ENCODE results near the gene U2AF2.

The U2AF2 gene

GRCh38 chr19:55675661-55676354 lies 21.0 kb downstream of the U2AF2 start:
- H3K4me3 Mint-ChIP-seq, result peak overlapping the region; percentile 98
- H3K27me3 Mint-ChIP-seq (ENCODE audit: low read depth, poor library complexity), result peaks cover 3% of the 10 kb centered on the region
- no peak for DNase-seq
- H3K9me3 Mint-ChIP-seq, result no peaks in the 10 kb centered on the region
- H3K4me1 Mint-ChIP-seq, result peaks cover 57% of the 10 kb centered on the region
- H3K36me3 Mint-ChIP-seq (ENCODE audit: low read depth), result peaks cover 45% of the 10 kb centered on the region
- peak overlapping the region; percentile 97 for H3K27ac Mint-ChIP-seq
- no peak for TF ChIP-seq CTCF (IDR thresholded peaks at IDR 0.05)

GRCh38 chr19:55676383-55676782 lies 21.5 kb downstream of the U2AF2 start:
- H3K4me1 Mint-ChIP-seq, result peaks cover 51% of the 10 kb centered on the region
- peak overlapping the region; percentile 16 for H3K27ac Mint-ChIP-seq
- peak overlapping the region; percentile 98 for H3K4me3 Mint-ChIP-seq
- H3K9me3 Mint-ChIP-seq, result no peaks in the 10 kb centered on the region
- peaks cover 1% of the 10 kb centered on the region for H3K27me3 Mint-ChIP-seq (ENCODE audit: low read depth, poor library complexity)
- no peak for TF ChIP-seq CTCF (IDR thresholded peaks at IDR 0.05)
- peaks cover 39% of the 10 kb centered on the region for H3K36me3 Mint-ChIP-seq (ENCODE audit: low read depth)
- no peak for DNase-seq

GRCh38 chr19:55676889-55677505 lies 22.2 kb downstream of the U2AF2 start:
- H3K4me1 Mint-ChIP-seq, result peaks cover 48% of the 10 kb centered on the region
- peak overlapping the region; percentile 88 for H3K27ac Mint-ChIP-seq
- H3K9me3 Mint-ChIP-seq, result no peaks in the 10 kb centered on the region
- peak overlapping the region; percentile 98 for H3K4me3 Mint-ChIP-seq
- no peak for DNase-seq
- TF ChIP-seq CTCF (IDR thresholded peaks at IDR 0.05), result no peak
- peaks cover 37% of the 10 kb centered on the region for H3K36me3 Mint-ChIP-seq (ENCODE audit: low read depth)
- H3K27me3 Mint-ChIP-seq (ENCODE audit: low read depth, poor library complexity), result no peaks in the 10 kb centered on the region

GRCh38 chr19:55677572-55678028 lies 22.8 kb downstream of the U2AF2 start:
- no peaks in the 10 kb centered on the region for H3K27me3 Mint-ChIP-seq (ENCODE audit: low read depth, poor library complexity)
- TF ChIP-seq CTCF (IDR thresholded peaks at IDR 0.05), result no peak
- no peaks in the 10 kb centered on the region for H3K9me3 Mint-ChIP-seq
- peaks cover 44% of the 10 kb centered on the region for H3K4me1 Mint-ChIP-seq
- peak overlapping the region; percentile 70 for H3K4me3 Mint-ChIP-seq
- DNase-seq, result no peak
- peaks cover 33% of the 10 kb centered on the region for H3K36me3 Mint-ChIP-seq (ENCODE audit: low read depth)
- peak overlapping the region; percentile 88 for H3K27ac Mint-ChIP-seq

GRCh38 chr19:55678121-55678671 lies 23.4 kb downstream of the U2AF2 start:
- H3K27ac Mint-ChIP-seq, result no peak overlapping the region
- DNase-seq, result no peak
- peaks cover 31% of the 10 kb centered on the region for H3K36me3 Mint-ChIP-seq (ENCODE audit: low read depth)
- no peak overlapping the region for H3K4me3 Mint-ChIP-seq
- no peak for TF ChIP-seq CTCF (IDR thresholded peaks at IDR 0.05)
- H3K27me3 Mint-ChIP-seq (ENCODE audit: low read depth, poor library complexity), result peaks cover under 1% of the 10 kb centered on the region
- peaks cover 41% of the 10 kb centered on the region for H3K4me1 Mint-ChIP-seq
- no peaks in the 10 kb centered on the region for H3K9me3 Mint-ChIP-seq

Data from nephron progenitor cell (in vitro differentiated cells).